ENCODE data around the gene PLAC1. TPM values are rescaled to one million over a fixed set of nuclear protein-coding genes. Genes with fewer than 3 reads are reported as not detected.

Gene PLAC1
- total RNA-seq, 1 donor from 2014 or later, result not detected

- TF ChIP-seq CTCF (IDR thresholded peaks at IDR 0.05; ENCODE audit: unreplicated experiment), result no peak
Observed at GRCh38 chrX:134660627-134661026, 2.4 kb upstream of the PLAC1 start.

GRCh38 chrX:134659761-134660160 lies 1.5 kb upstream of the PLAC1 start:
- Mint-ChIP-seq H3K27me3 (no peaks in the 10 kb centered on the region), H3K4me1 (ENCODE audit: low read depth) (peaks cover 1% of the 10 kb centered on the region), H3K4me3 (ENCODE audit: low read depth) (no peak overlapping the region), H3K27ac (no peak overlapping the region), H3K36me3 (ENCODE audit: insufficient read depth) (no peaks in the 10 kb centered on the region), H3K9me3 (ENCODE audit: low read depth) (no peaks in the 10 kb centered on the region)
- no peak for TF ChIP-seq CTCF (IDR thresholded peaks at IDR 0.05; ENCODE audit: unreplicated experiment)
- no peak for DNase-seq (ENCODE audit: low spot score, unreplicated experiment)

More at GRCh38 chrX:134660627-134661026, 2.4 kb upstream of the PLAC1 start:
- no peak overlapping the region for H3K4me3 Mint-ChIP-seq (ENCODE audit: low read depth)
- no peak overlapping the region for H3K27ac Mint-ChIP-seq
- DNase-seq (ENCODE audit: low spot score, unreplicated experiment), result no peak
- peaks cover 1% of the 10 kb centered on the region for H3K4me1 Mint-ChIP-seq (ENCODE audit: low read depth)
- H3K27me3 Mint-ChIP-seq, result no peaks in the 10 kb centered on the region
- no peaks in the 10 kb centered on the region for H3K9me3 Mint-ChIP-seq (ENCODE audit: low read depth)
- H3K36me3 Mint-ChIP-seq (ENCODE audit: insufficient read depth), result no peaks in the 10 kb centered on the region

- no peaks in the 10 kb centered on the region for H3K27me3 Mint-ChIP-seq
- no peaks in the 10 kb centered on the region for H3K36me3 Mint-ChIP-seq (ENCODE audit: insufficient read depth)
- no peak overlapping the region for H3K27ac Mint-ChIP-seq
- H3K9me3 Mint-ChIP-seq (ENCODE audit: low read depth), result no peaks in the 10 kb centered on the region
- DNase-seq (ENCODE audit: low spot score, unreplicated experiment), result no peak
- no peak overlapping the region for H3K4me3 Mint-ChIP-seq (ENCODE audit: low read depth)
- TF ChIP-seq CTCF (IDR thresholded peaks at IDR 0.05; ENCODE audit: unreplicated experiment), result no peak
- H3K4me1 Mint-ChIP-seq (ENCODE audit: low read depth), result peaks cover 1% of the 10 kb centered on the region
Observed at GRCh38 chrX:134658760-134659023, 421 bp upstream of the PLAC1 start.

- Mint-ChIP-seq H3K9me3 (ENCODE audit: low read depth) (peaks cover under 1% of the 10 kb centered on the region), H3K36me3 (ENCODE audit: insufficient read depth) (no peaks in the 10 kb centered on the region), H3K4me1 (ENCODE audit: low read depth) (peaks cover 1% of the 10 kb centered on the region), H3K4me3 (ENCODE audit: low read depth) (no peak overlapping the region), H3K27ac (no peak overlapping the region), H3K27me3 (no peaks in the 10 kb centered on the region)
- no peak for DNase-seq (ENCODE audit: low spot score, unreplicated experiment)
- TF ChIP-seq CTCF (IDR thresholded peaks at IDR 0.05; ENCODE audit: unreplicated experiment), result no peak
Observed at GRCh38 chrX:134654398-134655012, 3.8 kb downstream of the PLAC1 start.

- H3K27ac Mint-ChIP-seq, result no peak overlapping the region
Observed at GRCh38 chrX:134653835-134654234, 4.4 kb downstream of the PLAC1 start.

More at GRCh38 chrX:134653835-134654234, 4.4 kb downstream of the PLAC1 start:
- no peak for TF ChIP-seq CTCF (IDR thresholded peaks at IDR 0.05; ENCODE audit: unreplicated experiment)
- H3K27me3 Mint-ChIP-seq, result no peaks in the 10 kb centered on the region
- DNase-seq (ENCODE audit: low spot score, unreplicated experiment), result no peak
- H3K9me3 Mint-ChIP-seq (ENCODE audit: low read depth), result peaks cover 4% of the 10 kb centered on the region
- H3K4me3 Mint-ChIP-seq (ENCODE audit: low read depth), result no peak overlapping the region
- no peaks in the 10 kb centered on the region for H3K36me3 Mint-ChIP-seq (ENCODE audit: insufficient read depth)
- H3K4me1 Mint-ChIP-seq (ENCODE audit: low read depth), result peaks cover 1% of the 10 kb centered on the region

Measured in progenitor cell of endocrine pancreas (in vitro differentiated cells).